GM21367 (cell line): Measurements from ENCODE around the gene MSN.
"Not testable (repeated sequence)": the region's sequence is repeated elsewhere in the genome, so short reads cannot be mapped to it uniquely, and the experiment has no call there.

Experiments
- ATAC-seq: cut with Tn5 transposase; IDR thresholded peaks from one replicate; pipeline ENCODE4 v1.9.1; 2021; ENCODE audit not compliant: unreplicated experiment

MSN gene

GRCh38 chrX:65667503-65668376 lies at the start of gene MSN:
TSS of gene MSN (plus strand) at chrX:65667654. CDS start at chrX:65667842, 188 bp downstream.
- peak; percentile 71 for ATAC-seq

- ATAC-seq, result not testable (repeated sequence)
These were observed 47.3 kb upstream of the MSN start for GRCh38 chrX:65620096-65620705.

- ATAC-seq, result no peak
These were observed 36.7 kb upstream of the MSN start for GRCh38 chrX:65630771-65631170.

- no peak for ATAC-seq
These were observed 33.6 kb upstream of the MSN start for GRCh38 chrX:65633826-65634225.

- ATAC-seq, result no peak
These were observed 32.7 kb upstream of the MSN start for GRCh38 chrX:65634732-65635131.

- no peak for ATAC-seq
These were observed 32.1 kb upstream of the MSN start for GRCh38 chrX:65635378-65635777.

- ATAC-seq, result no peak
These were observed 31.6 kb upstream of the MSN start for GRCh38 chrX:65635822-65636221.

GRCh38 chrX:65636261-65636660 lies 31.2 kb upstream of the MSN start:
- not testable (repeated sequence) for ATAC-seq

- ATAC-seq, result no peak
These were observed 30.1 kb upstream of the MSN start for GRCh38 chrX:65637335-65637734.

GRCh38 chrX:65642914-65643491 lies 24.5 kb upstream of the MSN start:
- no peak for ATAC-seq

GRCh38 chrX:65643531-65644052 lies 23.9 kb upstream of the MSN start:
- ATAC-seq, result no peak

GRCh38 chrX:65644621-65645289 lies 22.7 kb upstream of the MSN start:
- ATAC-seq, result no peak

GRCh38 chrX:65647801-65648200 lies 19.7 kb upstream of the MSN start:
- ATAC-seq, result no peak

GRCh38 chrX:65652098-65652497 lies 15.4 kb upstream of the MSN start:
- ATAC-seq, result no peak

GRCh38 chrX:65657009-65657441 lies 10.4 kb upstream of the MSN start:
- ATAC-seq, result not testable (repeated sequence)

- ATAC-seq, result no peak
These were observed 9.8 kb upstream of the MSN start for GRCh38 chrX:65657659-65658058.

GRCh38 chrX:65658229-65658628 lies 9.2 kb upstream of the MSN start:
- no peak for ATAC-seq

- peak; percentile 19 for ATAC-seq
These were observed 324 bp upstream of the MSN start for GRCh38 chrX:65667157-65667502.

- ATAC-seq, result peak; percentile 34
These were observed 1.2 kb downstream of the MSN start for GRCh38 chrX:65668377-65669310.

- no peak for ATAC-seq
These were observed 3.8 kb downstream of the MSN start for GRCh38 chrX:65671286-65671685.
